DMS153 (cell line): ENCODE data around the gene TTLL4.

Experiments used
- DNase-seq: peaks from one replicate; lab custom pipeline; 2025; lab: John Stamatoyannopoulos, UW

TTLL4 gene

DNA sequence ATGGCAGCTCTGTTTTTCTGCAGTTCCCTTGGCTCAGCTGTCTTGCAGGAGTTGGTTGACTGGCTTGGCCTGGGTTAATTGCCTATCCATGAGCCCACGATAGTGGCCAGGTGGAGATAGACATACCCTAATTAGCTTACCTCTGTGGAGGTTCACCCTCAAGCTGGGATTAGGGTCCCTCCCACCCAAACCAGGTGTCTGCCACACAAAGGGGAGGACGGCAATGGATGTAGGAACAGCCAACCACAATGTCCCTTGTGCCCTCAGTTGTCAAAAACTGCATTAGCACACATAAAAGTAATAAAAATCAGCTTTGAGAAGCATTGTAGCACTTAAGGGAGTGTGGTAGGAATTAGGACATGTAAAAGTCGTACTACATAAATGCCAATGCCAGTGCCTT is 75.5 kb downstream of the TTLL4 start:
- DNase-seq, result no peak

DNA sequence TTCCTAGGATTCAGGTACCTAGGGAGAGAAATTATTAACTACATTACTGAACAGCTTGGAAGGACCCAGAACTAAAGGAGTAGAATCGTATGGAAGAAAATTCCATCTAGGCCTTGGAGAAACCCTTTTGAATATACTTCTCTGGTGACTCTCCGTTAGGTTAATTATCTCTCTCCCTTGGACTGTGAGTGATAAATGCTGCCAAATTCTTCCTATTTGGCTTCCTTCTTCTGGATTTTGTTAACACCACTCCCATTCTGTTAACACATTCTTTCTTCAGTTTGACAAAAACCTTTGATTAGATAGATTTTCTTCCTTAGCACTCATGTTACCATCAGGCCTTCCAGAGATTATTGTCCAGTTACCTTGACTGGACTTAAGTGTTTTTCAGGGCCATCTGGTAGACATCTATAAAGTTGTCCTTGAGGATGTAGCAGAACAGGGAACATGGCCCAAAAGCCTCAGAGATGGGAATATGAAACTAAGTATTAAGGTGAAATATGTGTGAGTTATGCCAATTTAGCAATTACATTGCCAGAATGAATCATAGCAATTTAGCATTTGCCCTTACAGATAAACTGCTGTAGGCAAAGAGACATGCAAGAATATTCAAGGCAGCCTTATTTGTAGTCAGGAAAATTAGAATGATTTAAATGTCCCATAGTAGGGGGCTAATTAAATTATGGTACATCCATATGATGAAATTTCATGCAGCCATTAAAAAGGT is 78.1 kb downstream of the TTLL4 start:
- DNase-seq, result no peak

DNA sequence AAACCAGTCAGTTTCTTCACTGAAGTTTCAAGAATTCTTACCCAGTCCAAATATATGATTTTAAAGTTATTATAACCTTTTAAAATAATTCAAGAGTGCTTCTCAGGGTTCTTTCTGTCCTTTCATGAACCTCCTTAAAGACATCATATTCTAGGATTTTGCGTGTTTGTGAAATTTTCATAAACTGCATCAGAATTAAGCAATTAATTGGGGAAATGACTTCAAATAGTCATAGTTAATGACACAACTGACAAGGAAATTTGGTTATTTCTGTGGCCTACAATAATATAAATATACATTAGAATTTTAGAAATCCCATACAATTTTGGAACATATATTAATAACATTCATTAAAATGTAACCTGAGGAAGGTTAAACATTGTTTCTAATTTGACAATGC is 81.8 kb downstream of the TTLL4 start:
- no peak for DNase-seq

DNA sequence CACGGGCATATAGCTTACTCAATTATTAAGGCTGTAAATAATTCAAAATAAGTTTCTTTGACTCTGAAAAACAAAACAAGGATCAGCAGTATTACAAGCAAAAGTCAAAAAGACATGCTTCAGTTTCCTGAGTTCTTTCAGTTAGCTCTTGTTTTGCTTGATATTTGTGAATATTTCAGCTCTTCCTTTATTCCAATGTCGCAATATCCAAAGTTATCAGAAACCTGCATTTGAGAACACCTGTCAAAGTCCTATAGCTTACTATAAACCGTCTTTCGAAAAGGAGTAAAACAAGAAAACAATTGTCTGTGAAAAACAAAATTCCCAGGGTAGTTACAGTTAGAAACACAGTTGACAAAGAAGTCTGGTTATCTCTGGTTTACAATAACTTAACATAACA is 86.1 kb downstream of the TTLL4 start:
- DNase-seq, result no peak

DNA sequence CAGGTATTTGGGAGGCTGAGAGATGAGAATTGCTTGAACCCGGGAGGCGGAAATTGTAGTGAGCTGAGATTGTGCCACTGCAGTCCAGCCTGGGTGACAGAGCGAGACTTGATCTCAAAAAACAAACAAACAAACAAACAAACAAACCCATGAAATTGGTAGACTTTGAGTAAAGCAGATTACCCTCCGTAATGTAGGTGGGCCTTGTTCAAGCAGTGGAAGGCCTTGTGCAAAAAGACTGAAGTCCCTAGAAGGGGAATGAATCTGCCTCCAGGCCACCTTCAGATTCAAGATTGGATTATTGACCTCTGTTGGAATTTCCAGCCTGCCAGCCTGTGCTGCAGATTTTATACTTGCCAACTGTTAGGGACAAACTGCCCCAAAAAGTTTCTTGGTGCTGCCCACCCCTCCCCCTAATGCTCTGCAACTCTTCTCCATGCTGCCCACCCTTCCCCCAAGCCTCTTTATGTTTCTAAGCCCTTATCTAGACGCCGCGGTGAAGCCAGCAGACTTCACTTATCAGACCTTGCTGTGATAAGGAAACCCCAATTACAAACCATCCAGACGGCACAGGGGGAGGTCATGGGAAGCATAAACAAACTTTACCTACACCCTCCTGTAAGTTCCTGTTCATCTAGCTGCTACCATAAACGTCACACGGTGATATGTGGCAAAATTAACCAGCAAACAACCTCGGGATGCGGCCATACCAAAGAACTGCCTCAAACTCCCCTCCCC is 88.3 kb downstream of the TTLL4 start:
- no peak for DNase-seq

DNA sequence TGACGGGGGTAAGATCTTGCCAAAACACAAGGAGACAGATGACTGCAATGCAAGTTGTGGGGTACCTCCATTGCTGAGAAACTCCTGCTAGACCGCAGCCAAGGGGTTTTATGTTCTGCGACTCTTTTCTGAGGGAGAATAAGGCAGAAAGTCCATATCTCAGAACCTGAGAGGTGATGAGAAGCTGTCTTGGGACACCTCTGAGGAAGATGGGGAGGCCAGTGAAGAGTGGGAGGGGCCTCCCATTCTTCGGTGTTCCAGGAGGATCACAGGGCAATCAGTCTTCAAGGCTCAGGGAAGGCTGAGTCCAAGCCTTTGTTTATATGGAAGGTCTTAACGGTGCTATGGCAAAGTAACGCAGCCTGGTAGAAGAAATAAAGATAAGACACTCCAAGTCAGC is 89.4 kb downstream of the TTLL4 start:
- DNase-seq, result no peak

DNA sequence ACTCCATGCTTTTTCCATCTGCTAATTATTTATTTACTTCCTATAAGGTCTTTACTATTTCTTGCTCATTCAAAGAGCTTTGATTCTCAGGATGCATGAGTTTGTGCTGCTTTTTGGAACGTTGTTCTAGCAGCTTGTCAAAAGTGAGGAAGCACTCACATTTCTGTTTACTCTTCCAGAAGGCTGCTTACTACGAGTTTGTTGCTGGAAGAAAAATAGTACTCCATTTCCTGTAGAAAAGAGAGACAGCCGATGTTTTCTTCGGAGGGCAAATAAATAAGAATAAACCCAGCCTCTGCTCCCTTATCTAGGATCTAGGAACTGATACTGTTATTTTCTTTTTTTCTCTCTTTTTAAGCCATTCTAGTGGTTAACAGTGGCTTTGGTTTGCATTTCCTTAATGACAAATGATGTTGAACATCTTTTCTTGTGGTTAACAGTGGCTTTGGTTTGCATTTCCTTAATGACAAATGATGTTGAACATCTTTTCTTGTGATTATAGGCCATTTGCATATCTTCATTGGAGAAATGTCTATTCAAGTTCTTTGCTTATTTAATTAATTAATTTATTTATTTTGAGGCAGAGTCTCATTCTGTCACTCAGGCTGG is 91.9 kb downstream of the TTLL4 start:
- DNase-seq, result no peak

DNA sequence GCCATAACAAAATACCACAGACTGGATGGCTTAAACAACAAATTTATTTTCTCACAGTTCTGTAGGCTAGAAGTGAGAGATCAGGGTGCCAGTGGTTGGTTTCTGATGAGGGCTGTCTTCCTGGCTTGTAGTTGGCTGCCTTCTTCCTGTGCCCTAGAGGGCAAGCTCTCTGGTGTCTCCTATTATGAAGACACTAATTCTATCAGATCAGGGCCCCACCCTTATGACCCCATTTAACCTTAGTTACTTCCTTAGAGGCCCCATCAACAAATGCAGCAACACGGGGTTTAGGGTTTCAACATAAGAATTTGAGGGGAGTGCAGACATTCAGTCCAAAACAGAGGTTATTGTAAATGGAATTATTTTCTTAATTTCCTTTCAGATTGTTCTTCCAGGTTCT is 94.2 kb downstream of the TTLL4 start:
- DNase-seq, result no peak
